ENCODE results near the gene TIPARP.
"Not testable (repeated sequence)": the region's sequence is repeated elsewhere in the genome, so short reads cannot be mapped to it uniquely, and the experiment has no call there.

DNA sequence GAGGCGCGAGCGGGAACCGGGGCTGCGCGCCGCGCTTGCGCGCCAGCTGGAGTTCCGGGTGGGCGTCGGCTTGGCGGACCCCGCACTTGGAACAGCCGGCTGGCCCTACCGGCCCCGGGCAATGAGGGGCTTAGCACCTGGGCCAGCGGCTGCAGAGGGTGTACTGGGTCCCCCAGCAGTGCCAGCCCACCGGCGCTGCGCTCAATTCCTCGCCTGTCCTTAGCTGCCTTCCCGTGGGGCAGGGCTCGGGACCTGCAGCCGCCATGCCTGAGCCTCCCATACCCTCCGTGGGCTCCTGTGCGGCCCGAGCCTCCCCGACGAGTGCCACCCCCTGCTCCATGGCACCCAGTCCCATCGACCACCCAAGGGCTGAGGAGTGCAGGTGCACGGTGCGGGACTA lies 66.2 kb downstream of the TIPARP start:
- TF ChIP-seq, protein P1, sequence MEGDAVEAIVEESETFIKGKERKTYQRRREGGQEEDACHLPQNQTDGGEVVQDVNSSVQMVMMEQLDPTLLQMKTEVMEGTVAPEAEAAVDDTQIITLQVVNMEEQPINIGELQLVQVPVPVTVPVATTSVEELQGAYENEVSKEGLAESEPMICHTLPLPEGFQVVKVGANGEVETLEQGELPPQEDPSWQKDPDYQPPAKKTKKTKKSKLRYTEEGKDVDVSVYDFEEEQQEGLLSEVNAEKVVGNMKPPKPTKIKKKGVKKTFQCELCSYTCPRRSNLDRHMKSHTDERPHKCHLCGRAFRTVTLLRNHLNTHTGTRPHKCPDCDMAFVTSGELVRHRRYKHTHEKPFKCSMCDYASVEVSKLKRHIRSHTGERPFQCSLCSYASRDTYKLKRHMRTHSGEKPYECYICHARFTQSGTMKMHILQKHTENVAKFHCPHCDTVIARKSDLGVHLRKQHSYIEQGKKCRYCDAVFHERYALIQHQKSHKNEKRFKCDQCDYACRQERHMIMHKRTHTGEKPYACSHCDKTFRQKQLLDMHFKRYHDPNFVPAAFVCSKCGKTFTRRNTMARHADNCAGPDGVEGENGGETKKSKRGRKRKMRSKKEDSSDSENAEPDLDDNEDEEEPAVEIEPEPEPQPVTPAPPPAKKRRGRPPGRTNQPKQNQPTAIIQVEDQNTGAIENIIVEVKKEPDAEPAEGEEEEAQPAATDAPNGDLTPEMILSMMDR (IDR thresholded peaks at IDR 0.05): not testable (repeated sequence)
- TF ChIP-seq POLR2AphosphoS5, EP300 (IDR thresholded peaks at IDR 0.05): not testable (repeated sequence)

All from gastroesophageal sphincter (tissue), 3 donors.